NOMO-1 treated with DMSO at 0.1 percent for 48 hours (cell line): ENCODE measurements around the gene CADM2.

Experiments used
- DNase-seq: peaks from one replicate; lab custom pipeline; 2025; ENCODE audit not compliant: unreplicated experiment; lab: John Stamatoyannopoulos, UW

CADM2 gene

GRCh38 chr3:86087160-86087871 lies 1128.5 kb downstream of the CADM2 start:
- no peak for DNase-seq

GRCh38 chr3:86104154-86104553 lies 1145.4 kb downstream of the CADM2 start:
- no peak for DNase-seq

GRCh38 chr3:86109434-86109833 lies 1150.6 kb downstream of the CADM2 start:
- no peak for DNase-seq
